Liver (tissue), 9 donors: ENCODE results near the gene DYSF. TPM values are rescaled to one million over a fixed set of nuclear protein-coding genes. Genes with fewer than 3 reads are reported as not detected.

Experiments
- DNase-seq: peaks from one replicate; pipeline ENCODE4 v3.0.0-alpha.2; 2017; ENCODE audit warnings: low spot score
- H3K27ac ChIP-seq, 2 donors: one replicate each; pipeline ENCODE4 v1.7.0; 2013; ENCODE audit warnings: inconsistent platforms in 2 of 2, low read length in 2 of 2, control low read depth in 1 of 2, low read depth in 1 of 2, mild to moderate bottlenecking in 1 of 2
- H3K27me3 ChIP-seq, 4 donors: one replicate each; pipeline versions ENCODE4 v1.6.1 to v1.7.0; 2013; ENCODE audit warnings: low read length in 3 of 4, inconsistent platforms in 1 of 4, mild to moderate bottlenecking in 1 of 4, moderate library complexity in 1 of 4; ENCODE audit not compliant: control insufficient read depth in 4 of 4, insufficient read depth in 4 of 4
- H3K36me3 ChIP-seq, 4 donors: one replicate each; pipeline versions ENCODE4 v1.6.1 to v1.7.0; 2013; ENCODE audit warnings: low read length in 3 of 4, mild to moderate bottlenecking in 3 of 4, low read depth in 1 of 4, moderate library complexity in 1 of 4; ENCODE audit not compliant: control insufficient read depth in 4 of 4, insufficient read depth in 3 of 4
- H3K4me1 ChIP-seq, 4 donors: one replicate each; pipeline versions ENCODE4 v1.6.1 to v1.7.0; 2013; ENCODE audit warnings: low read length in 3 of 4, mild to moderate bottlenecking in 3 of 4, moderate library complexity in 1 of 4; ENCODE audit not compliant: control insufficient read depth in 4 of 4, insufficient read depth in 4 of 4
- H3K4me3 ChIP-seq, 3 donors: one replicate each; pipeline versions ENCODE4 v1.6.1 to v1.7.0; 2013; ENCODE audit warnings: low read length in 3 of 3, control low read depth in 1 of 3, low read depth in 1 of 3, mild to moderate bottlenecking in 1 of 3
- H3K9ac ChIP-seq, 2 donors: one replicate each; pipeline ENCODE4 v1.7.0; 2013; ENCODE audit warnings: low read length in 2 of 2, mild to moderate bottlenecking in 2 of 2, moderate library complexity in 2 of 2, control low read depth in 1 of 2, low read depth in 1 of 2
- H3K9me3 ChIP-seq, 4 donors: one replicate each; pipeline versions ENCODE4 v1.6.1 to v1.7.0; 2013; ENCODE audit warnings: low read length in 3 of 4; ENCODE audit not compliant: control insufficient read depth in 4 of 4
- EGR1 ChIP-seq, 2 donors: IDR thresholded peaks; 2 replicates each; pipeline ENCODE4 v1.6.1; 2016 to 2018; ENCODE audit warnings: antibody characterized with exemption in 2 of 2, low read depth in 2 of 2
- FOXA1 ChIP-seq: IDR thresholded peaks from 2 replicates; pipeline ENCODE4 v1.6.1; 2016; ENCODE audit warnings: antibody characterized with exemption
- GABPA ChIP-seq, 2 donors: IDR thresholded peaks in 1 of 2; conservative IDR thresholded peaks in 1 of 2; 2 replicates each; pipeline ENCODE4 v1.6.1; 2016; ENCODE audit warnings: antibody characterized with exemption in 2 of 2, mild to moderate bottlenecking in 1 of 2, moderate library complexity in 1 of 2
- HNF4A ChIP-seq, 2 donors: conservative IDR thresholded peaks; 2 replicates each; pipeline ENCODE4 v1.6.1; 2016; ENCODE audit warnings: antibody characterized with exemption in 2 of 2, mild to moderate bottlenecking in 2 of 2
- HNF4G ChIP-seq: IDR thresholded peaks from 2 replicates; pipeline ENCODE4 v1.6.1; 2016; ENCODE audit warnings: antibody characterized with exemption
- JUND ChIP-seq, 2 donors: IDR thresholded peaks; 2 replicates each; pipeline ENCODE4 v1.6.1; 2016; ENCODE audit warnings: antibody characterized with exemption in 2 of 2
- MAX ChIP-seq: IDR thresholded peaks from 2 replicates; pipeline ENCODE4 v1.6.1; 2016; ENCODE audit warnings: antibody characterized with exemption
- NR2F2 ChIP-seq: IDR thresholded peaks from 2 replicates; pipeline ENCODE4 v1.6.1; 2016; ENCODE audit warnings: antibody characterized with exemption
- RAD21 ChIP-seq, 2 donors: IDR thresholded peaks; 2 replicates each; pipeline ENCODE4 v1.6.1; 2016; ENCODE audit warnings: antibody characterized with exemption in 2 of 2, mild to moderate bottlenecking in 2 of 2
- REST ChIP-seq: IDR thresholded peaks from 2 replicates; pipeline ENCODE4 v1.6.1; 2016; ENCODE audit warnings: antibody characterized with exemption, mild to moderate bottlenecking
- RXRA ChIP-seq, 2 donors: IDR thresholded peaks; 2 replicates each; pipeline ENCODE4 v1.6.1; 2017 to 2018; ENCODE audit warnings: antibody characterized with exemption in 2 of 2, mild to moderate bottlenecking in 1 of 2
- SP1 ChIP-seq: IDR thresholded peaks from 2 replicates; pipeline ENCODE4 v1.6.1; 2018; ENCODE audit warnings: antibody characterized with exemption, mild to moderate bottlenecking
- TAF1 ChIP-seq: conservative IDR thresholded peaks from 2 replicates; pipeline ENCODE4 v1.6.1; 2016; ENCODE audit warnings: antibody characterized with exemption, mild to moderate bottlenecking
- YY1 ChIP-seq: IDR thresholded peaks from 2 replicates; pipeline ENCODE4 v1.6.1; 2016; ENCODE audit warnings: antibody characterized with exemption, mild to moderate bottlenecking
- ZBTB33 ChIP-seq: IDR thresholded peaks from 2 replicates; pipeline ENCODE4 v1.6.1; 2016; ENCODE audit warnings: antibody characterized with exemption
- whole genome bisulfite sequencing: extraction: QIAGEN DNeasy Blood & Tissue Kit; methylation state at CpG from one replicate; pipeline ENCODE4 v1.1.7; 2013; 5-methylcytosine and 5-hydroxymethylcytosine counted together
- polyA plus RNA-seq, 2 donors: library from polyadenylated mRNA; stranded (reverse) in 1 of 2; unstranded in 1 of 2; fragments of 200-250 nt in 1 of 2; fragments of >200 nt in 1 of 2; fragmentation: Nextera tagmentation in 1 of 2; extraction: Ambion mirVana in 1 of 2; gene quantifications; one replicate each; pipeline versions ENCODE4 v1.2.1 to v1.2.3, GENCODE V29; 2013 to 2015
- total RNA-seq, 2 donors: library from RNA; depleted of rRNA; stranded (reverse); fragments of >200 nt; gene quantifications; one replicate each; pipeline ENCODE4 v1.2.3, GENCODE V29; 2014
- TF ChIP-seq, protein P1 (sequence below): fragments of 150-350 bp; IDR thresholded peaks from 2 replicates; pipeline ENCODE4 v1.5.1; 2017; ENCODE audit warnings: improper control_type of control experiment, low read depth, low read length; ENCODE audit not compliant: missing input control
- TF ChIP-seq, protein P2 (sequence below): IDR thresholded peaks from 2 replicates; pipeline ENCODE4 v1.6.1; 2016; ENCODE audit warnings: antibody characterized with exemption
- donor health status: healthy.
- donor health status: healthy.
- donor health status: healthy.
- donor health status: healthy.
- donor health status: healthy.

Gene DYSF
- total and polyA plus RNA-seq, 4 donors: 8.5 to 20.8 (median 13.6) TPM

GRCh38 chr2:71481111-71481510 lies 27.8 kb downstream of the DYSF start:
- TF ChIP-seq FOXA1 (no peak), ZBTB33 (no peak), YY1 (no peak), EGR1 (IDR thresholded peaks at IDR 0.05; ENCODE audit: low read depth in 2 of 2) (no peak), REST (no peak), SP1 (no peak), JUND (IDR thresholded peaks at IDR 0.05) (no peak), HNF4A (conservative IDR thresholded peaks at IDR 0.05) (no peak), RAD21 (IDR thresholded peaks at IDR 0.05) (no peak), RXRA (IDR thresholded peaks at IDR 0.05) (no peak), NR2F2 (no peak), GABPA (IDR thresholded peaks at IDR 0.05 in 1 of 2, conservative IDR thresholded peaks at IDR 0.05 in 1 of 2) (no peak), TAF1 (no peak), MAX (no peak)
- TF ChIP-seq, protein P1, sequence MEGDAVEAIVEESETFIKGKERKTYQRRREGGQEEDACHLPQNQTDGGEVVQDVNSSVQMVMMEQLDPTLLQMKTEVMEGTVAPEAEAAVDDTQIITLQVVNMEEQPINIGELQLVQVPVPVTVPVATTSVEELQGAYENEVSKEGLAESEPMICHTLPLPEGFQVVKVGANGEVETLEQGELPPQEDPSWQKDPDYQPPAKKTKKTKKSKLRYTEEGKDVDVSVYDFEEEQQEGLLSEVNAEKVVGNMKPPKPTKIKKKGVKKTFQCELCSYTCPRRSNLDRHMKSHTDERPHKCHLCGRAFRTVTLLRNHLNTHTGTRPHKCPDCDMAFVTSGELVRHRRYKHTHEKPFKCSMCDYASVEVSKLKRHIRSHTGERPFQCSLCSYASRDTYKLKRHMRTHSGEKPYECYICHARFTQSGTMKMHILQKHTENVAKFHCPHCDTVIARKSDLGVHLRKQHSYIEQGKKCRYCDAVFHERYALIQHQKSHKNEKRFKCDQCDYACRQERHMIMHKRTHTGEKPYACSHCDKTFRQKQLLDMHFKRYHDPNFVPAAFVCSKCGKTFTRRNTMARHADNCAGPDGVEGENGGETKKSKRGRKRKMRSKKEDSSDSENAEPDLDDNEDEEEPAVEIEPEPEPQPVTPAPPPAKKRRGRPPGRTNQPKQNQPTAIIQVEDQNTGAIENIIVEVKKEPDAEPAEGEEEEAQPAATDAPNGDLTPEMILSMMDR: no peak
- TF ChIP-seq, protein P2, sequence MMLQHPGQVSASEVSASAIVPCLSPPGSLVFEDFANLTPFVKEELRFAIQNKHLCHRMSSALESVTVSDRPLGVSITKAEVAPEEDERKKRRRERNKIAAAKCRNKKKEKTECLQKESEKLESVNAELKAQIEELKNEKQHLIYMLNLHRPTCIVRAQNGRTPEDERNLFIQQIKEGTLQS: no peak
- Histone ChIP-seq H3K36me3 (peaks cover 0 to 11% (median 5%) of the 10 kb centered on the region in 4 donors), H3K9ac (no peak overlapping the region), H3K4me1 (peaks cover 0 to 8% (median under 1%) of the 10 kb centered on the region in 4 donors), H3K27me3 (no peaks in the 10 kb centered on the region), H3K27ac (no peak overlapping the region), H3K9me3 (no peaks in the 10 kb centered on the region), H3K4me3 (no peak overlapping the region)
- WGBS: 94% methylated on average over 4 of the region's 4 CpGs
- no peak for DNase-seq

DNA sequence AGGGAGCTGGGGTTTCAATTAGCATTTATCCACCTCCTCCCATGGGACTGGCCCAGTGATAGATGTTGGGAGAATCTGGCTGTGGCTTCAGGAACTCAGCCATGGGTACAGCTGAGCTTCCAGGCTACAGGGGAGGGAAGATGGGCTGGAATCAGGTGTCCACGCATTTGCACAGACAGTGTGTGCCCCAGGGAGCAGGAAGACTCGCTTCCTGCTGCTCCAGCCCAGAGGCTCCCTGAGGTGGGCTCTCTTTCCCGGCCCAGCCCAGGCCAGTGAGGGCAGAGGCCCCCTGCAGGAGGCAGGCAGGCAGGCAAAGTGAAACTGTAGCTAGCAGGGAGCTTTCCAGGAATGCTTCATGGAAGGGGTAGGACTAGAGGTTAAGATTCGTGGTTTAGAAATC lies 28.7 kb downstream of the DYSF start:
- H3K9me3 ChIP-seq: no peaks in the 10 kb centered on the region
- 79% methylated on average over 4 of the region's 4 CpGs for WGBS
- no peak overlapping the region for H3K27ac ChIP-seq
- peaks cover 0 to 11% (median 5%) of the 10 kb centered on the region in 4 donors for H3K36me3 ChIP-seq
- no peaks in the 10 kb centered on the region for H3K27me3 ChIP-seq
- no peak overlapping the region for H3K4me3 ChIP-seq
- peaks cover 0 to 6% (median under 1%) of the 10 kb centered on the region in 4 donors for H3K4me1 ChIP-seq
- no peak overlapping the region for H3K9ac ChIP-seq
- no peak for DNase-seq
- TF ChIP-seq HNF4A (conservative IDR thresholded peaks at IDR 0.05): no peak
- no peak for TF ChIP-seq YY1
- no peak for TF ChIP-seq GABPA (IDR thresholded peaks at IDR 0.05 in 1 of 2, conservative IDR thresholded peaks at IDR 0.05 in 1 of 2)
- no peak for TF ChIP-seq MAX
- TF ChIP-seq HNF4G: no peak
- TF ChIP-seq ZBTB33: no peak
- TF ChIP-seq SP1: no peak
- TF ChIP-seq RAD21 (IDR thresholded peaks at IDR 0.05): no peak
- no peak for TF ChIP-seq REST
- TF ChIP-seq RXRA (IDR thresholded peaks at IDR 0.05): no peak
- no peak for TF ChIP-seq JUND (IDR thresholded peaks at IDR 0.05)
